Neural crest cell (in vitro differentiated cells): ENCODE results near the gene GPR22. TPM values are rescaled to one million over a fixed set of nuclear protein-coding genes. Genes with fewer than 3 reads are reported as not detected.

Experiments used
- DNase-seq: peaks from one replicate; pipeline ENCODE4 v3.0.0; 2021; ENCODE audit warnings: low read depth, mixed read lengths, low spot score
- H3K27ac Mint-ChIP-seq: one replicate; pipeline ENCODE4 v1.8.0; 2021; ENCODE audit warnings: mild to moderate bottlenecking, mixed read lengths; ENCODE audit not compliant: unreplicated experiment
- H3K27me3 Mint-ChIP-seq: 2 replicates; pipeline ENCODE4 v1.8.0; 2021; ENCODE audit warnings: low read depth, mild to moderate bottlenecking, mixed read lengths
- H3K36me3 Mint-ChIP-seq: 2 replicates; pipeline ENCODE4 v1.8.0; 2021; ENCODE audit warnings: low read depth, mild to moderate bottlenecking, mixed read lengths
- H3K4me1 Mint-ChIP-seq: 2 replicates; pipeline ENCODE4 v1.8.0; 2021; ENCODE audit warnings: mixed read lengths
- H3K4me3 Mint-ChIP-seq: one replicate; pipeline ENCODE4 v1.8.0; 2021; ENCODE audit warnings: mild to moderate bottlenecking, mixed read lengths
- H3K9me3 Mint-ChIP-seq: 2 replicates; pipeline ENCODE4 v1.8.0; 2021; ENCODE audit warnings: mixed read lengths
- total RNA-seq: library from RNA; stranded (reverse); gene quantifications from 2 replicates; pipeline ENCODE4 v1.2.1, GENCODE V29; 2021
- TF ChIP-seq, protein P1 (sequence below): fragments of 200-600 bp; sonication (generic); conservative IDR thresholded peaks from 2 replicates; pipeline ENCODE4 v1.5.0; 2021; ENCODE audit warnings: antibody characterized with exemption, mild to moderate bottlenecking

Gene GPR22
- total RNA-seq, 1 donor from 2014 or later = 0.07 TPM

DNA sequence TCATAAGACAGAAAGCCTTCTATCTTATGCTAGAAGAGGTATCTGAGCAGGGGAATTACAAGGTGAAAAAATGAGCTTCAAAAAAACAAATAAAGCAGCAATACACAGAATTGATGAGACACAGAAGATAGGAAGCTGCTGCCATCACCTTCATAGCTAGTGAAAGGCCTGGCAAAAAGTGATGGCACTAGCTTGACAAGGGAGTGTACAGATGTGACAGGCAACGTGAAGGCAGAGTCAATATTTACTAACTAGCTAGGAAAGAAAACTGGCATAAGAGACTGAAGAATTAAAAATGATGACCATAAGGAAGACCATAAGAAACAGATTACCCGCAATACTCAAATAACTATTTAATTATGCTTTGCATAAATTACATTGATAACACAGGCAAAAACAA, 9.4 kb downstream of the GPR22 start:
- Mint-ChIP-seq H3K36me3 (no peaks in the 10 kb centered on the region), H3K4me1 (peaks cover 10% of the 10 kb centered on the region), H3K27me3 (no peaks in the 10 kb centered on the region), H3K9me3 (no peaks in the 10 kb centered on the region), H3K27ac (no peak overlapping the region), H3K4me3 (no peak overlapping the region)
- no peak for DNase-seq
- TF ChIP-seq, protein P1, sequence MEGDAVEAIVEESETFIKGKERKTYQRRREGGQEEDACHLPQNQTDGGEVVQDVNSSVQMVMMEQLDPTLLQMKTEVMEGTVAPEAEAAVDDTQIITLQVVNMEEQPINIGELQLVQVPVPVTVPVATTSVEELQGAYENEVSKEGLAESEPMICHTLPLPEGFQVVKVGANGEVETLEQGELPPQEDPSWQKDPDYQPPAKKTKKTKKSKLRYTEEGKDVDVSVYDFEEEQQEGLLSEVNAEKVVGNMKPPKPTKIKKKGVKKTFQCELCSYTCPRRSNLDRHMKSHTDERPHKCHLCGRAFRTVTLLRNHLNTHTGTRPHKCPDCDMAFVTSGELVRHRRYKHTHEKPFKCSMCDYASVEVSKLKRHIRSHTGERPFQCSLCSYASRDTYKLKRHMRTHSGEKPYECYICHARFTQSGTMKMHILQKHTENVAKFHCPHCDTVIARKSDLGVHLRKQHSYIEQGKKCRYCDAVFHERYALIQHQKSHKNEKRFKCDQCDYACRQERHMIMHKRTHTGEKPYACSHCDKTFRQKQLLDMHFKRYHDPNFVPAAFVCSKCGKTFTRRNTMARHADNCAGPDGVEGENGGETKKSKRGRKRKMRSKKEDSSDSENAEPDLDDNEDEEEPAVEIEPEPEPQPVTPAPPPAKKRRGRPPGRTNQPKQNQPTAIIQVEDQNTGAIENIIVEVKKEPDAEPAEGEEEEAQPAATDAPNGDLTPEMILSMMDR = no peak

DNA sequence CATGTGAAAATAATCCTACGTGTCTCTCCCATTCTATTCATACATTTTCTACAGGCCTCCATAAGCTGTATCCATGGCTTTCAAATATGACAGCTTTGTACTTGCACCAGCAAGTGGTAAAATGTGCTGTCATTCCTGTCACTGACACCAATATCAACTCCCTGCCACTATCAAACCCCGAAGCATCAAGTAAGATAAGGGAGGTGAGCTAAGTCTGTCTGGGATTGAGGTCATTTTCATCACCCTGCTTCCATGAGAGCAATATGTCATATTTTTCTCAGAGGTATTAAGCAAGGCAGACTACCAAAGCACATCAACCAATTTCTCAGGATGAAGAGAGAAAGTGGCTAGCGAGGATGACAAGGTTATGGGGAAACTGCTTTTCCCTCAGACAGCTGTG, 11.1 kb downstream of the GPR22 start:
- H3K27ac Mint-ChIP-seq = no peak overlapping the region
- H3K4me3 Mint-ChIP-seq = no peak overlapping the region
- no peak for DNase-seq
- TF ChIP-seq, protein P1 = no peak
- no peaks in the 10 kb centered on the region for H3K4me1 Mint-ChIP-seq
- no peaks in the 10 kb centered on the region for H3K36me3 Mint-ChIP-seq
- no peaks in the 10 kb centered on the region for H3K9me3 Mint-ChIP-seq
- H3K27me3 Mint-ChIP-seq = no peaks in the 10 kb centered on the region

DNA sequence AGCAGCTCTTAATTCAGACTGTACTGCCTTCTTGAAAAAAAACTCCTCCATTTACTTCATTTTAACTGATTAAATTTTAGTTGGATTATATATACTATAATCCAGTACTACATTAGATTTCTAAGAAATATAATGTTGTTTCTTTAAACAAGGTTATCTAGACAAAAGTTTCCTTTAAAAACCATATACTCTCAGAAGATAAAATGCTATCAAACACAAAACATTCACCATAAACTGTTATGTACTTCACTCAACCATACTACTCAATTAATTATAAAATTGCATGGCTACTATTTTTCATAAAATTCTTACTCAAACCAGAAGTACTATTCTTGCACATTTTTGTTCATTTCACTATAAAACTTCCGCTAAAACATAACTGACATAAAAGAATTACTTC, 12.7 kb downstream of the GPR22 start:
- H3K4me3 Mint-ChIP-seq = no peak overlapping the region
- no peak for DNase-seq
- no peak overlapping the region for H3K27ac Mint-ChIP-seq
- TF ChIP-seq, protein P1 = no peak
- no peaks in the 10 kb centered on the region for H3K36me3 Mint-ChIP-seq
- no peaks in the 10 kb centered on the region for H3K9me3 Mint-ChIP-seq
- H3K4me1 Mint-ChIP-seq = no peaks in the 10 kb centered on the region
- H3K27me3 Mint-ChIP-seq = no peaks in the 10 kb centered on the region

- TF ChIP-seq, protein P1 = no peak
- no peaks in the 10 kb centered on the region for H3K36me3 Mint-ChIP-seq
- DNase-seq = no peak
- no peak overlapping the region for H3K4me3 Mint-ChIP-seq
- no peaks in the 10 kb centered on the region for H3K4me1 Mint-ChIP-seq
- no peaks in the 10 kb centered on the region for H3K9me3 Mint-ChIP-seq
- H3K27ac Mint-ChIP-seq = peak overlapping the region; percentile 68
- no peaks in the 10 kb centered on the region for H3K27me3 Mint-ChIP-seq
Measured at GRCh38 chr7:107486041-107486440, 16.2 kb downstream of the GPR22 start.

DNA sequence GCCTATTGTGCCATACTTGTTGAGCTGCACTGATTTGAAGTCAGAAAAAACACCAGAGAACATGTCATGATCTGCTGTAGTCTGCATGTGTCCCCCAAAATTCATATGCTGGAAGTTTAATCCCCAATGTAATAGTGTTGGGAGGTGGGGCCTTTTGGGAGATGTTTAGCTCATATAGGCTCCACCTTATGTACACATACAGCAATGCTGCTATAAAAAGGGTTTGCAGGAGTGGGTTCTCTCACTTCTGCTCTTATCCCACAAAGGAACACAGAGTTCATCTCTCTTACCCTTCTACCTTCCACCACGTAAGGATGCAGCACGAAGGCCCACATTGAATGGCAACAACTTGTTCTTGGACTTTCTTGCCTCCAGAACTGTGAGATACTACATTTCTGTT, 23.0 kb downstream of the GPR22 start:
- no peaks in the 10 kb centered on the region for H3K27me3 Mint-ChIP-seq
- H3K4me3 Mint-ChIP-seq = no peak overlapping the region
- peaks cover 3% of the 10 kb centered on the region for H3K9me3 Mint-ChIP-seq

More for the DNA sequence above, 23.0 kb downstream of the GPR22 start:
- no peak for DNase-seq
- H3K4me1 Mint-ChIP-seq = no peaks in the 10 kb centered on the region
- H3K36me3 Mint-ChIP-seq = peaks cover 3% of the 10 kb centered on the region
- TF ChIP-seq, protein P1 = no peak
- no peak overlapping the region for H3K27ac Mint-ChIP-seq
